SK-N-SH (cell line): ENCODE results near the gene AGXT. TPM values are rescaled to one million over a fixed set of nuclear protein-coding genes. Genes with fewer than 3 reads are reported as not detected.

Experiments
- CTCF ChIA-PET: fragments of 300-600, 350-600 bp; formaldehyde crosslinking; extraction: SDS; loops from one replicate; lab custom pipeline; 2021; lab: Yijun Ruan, JAX
- POLR2A ChIA-PET: fragments of 350-600 bp; sonication (Branson Sonifier 250); formaldehyde crosslinking; extraction: SDS; loops from one replicate; lab custom pipeline; 2020; ENCODE audit warnings: antibody characterized with exemption, inconsistent platforms; lab: Yijun Ruan, JAX
- DNase-seq: peaks from one replicate; pipeline ENCODE4 v3.0.0; 2012
- H2AFZ ChIP-seq: fragments of 200-600 bp; sonication (generic); 2 replicates; pipeline ENCODE4 v1.8.1; 2016; ENCODE audit warnings: antibody characterized with exemption, mild to moderate bottlenecking, low read depth
- H3F3A ChIP-seq: fragments of 200-600 bp; sonication (generic); replicated peaks from 2 replicates; pipeline ENCODE3; 2016; ENCODE audit warnings: antibody characterized with exemption, mild to moderate bottlenecking; ENCODE audit not compliant: insufficient read depth
- H3K27ac ChIP-seq, 2 experiments: fragments of 200-500 bp in 1 of 2; fragments of 200-600 bp in 1 of 2; sonication (Bioruptor generic) in 1 of 2; sonication (generic), shearing (Covaris generic) in 1 of 2; 2 replicates each; pipeline versions ENCODE4 v1.5.1 to v1.6.1; 2014 to 2016; ENCODE audit warnings: low read depth in 2 of 2, inconsistent platforms in 1 of 2, low read length in 1 of 2, mild to moderate bottlenecking in 1 of 2, mixed read lengths in 1 of 2
- H3K27me3 ChIP-seq: fragments of 200-600 bp; sonication (generic), shearing (Covaris generic); 2 replicates; pipeline ENCODE4 v1.6.1; 2016; ENCODE audit warnings: mixed run types; ENCODE audit not compliant: insufficient read depth
- H3K36me3 ChIP-seq, 2 experiments: fragments of 200-500 bp in 1 of 2; fragments of 200-600 bp in 1 of 2; sonication (Bioruptor generic) in 1 of 2; sonication (generic) in 1 of 2; replicated peaks in 1 of 2; 2 replicates each; pipeline versions ENCODE3 to v1.5.1; 2014 to 2016; ENCODE audit warnings: low read length in 1 of 2, mild to moderate bottlenecking in 1 of 2; ENCODE audit not compliant: insufficient read depth in 2 of 2, control insufficient read depth in 1 of 2
- H3K4me1 ChIP-seq, 2 experiments: fragments of 200-500 bp in 1 of 2; fragments of 200-600 bp in 1 of 2; sonication (Bioruptor generic) in 1 of 2; sonication (generic), shearing (Covaris generic) in 1 of 2; 2 replicates each; pipeline versions ENCODE4 v1.5.1 to v1.6.1; 2014 to 2016; ENCODE audit warnings: low read depth in 1 of 2, low read length in 1 of 2, mixed run types in 1 of 2; ENCODE audit not compliant: insufficient read depth in 2 of 2, control insufficient read depth in 1 of 2
- H3K4me2 ChIP-seq: fragments of 200-600 bp; sonication (generic), shearing (Covaris generic); 2 replicates; pipeline ENCODE4 v1.6.1; 2017; ENCODE audit warnings: mixed run types
- H3K4me3 ChIP-seq, 2 experiments: fragments of 200-500 bp in 1 of 2; fragments of 200-600 bp in 1 of 2; sonication (Bioruptor generic) in 1 of 2; sonication (generic), shearing (Covaris generic) in 1 of 2; 2 replicates each; pipeline versions ENCODE4 v1.5.1 to v1.8.1; 2014 to 2016; ENCODE audit warnings: low read depth in 2 of 2, inconsistent platforms in 1 of 2, low read length in 1 of 2, mild to moderate bottlenecking in 1 of 2, mixed read lengths in 1 of 2, moderate library complexity in 1 of 2
- H3K79me2 ChIP-seq: fragments of 200-600 bp; sonication (generic); 2 replicates; pipeline ENCODE4 v1.8.1; 2017; ENCODE audit warnings: mild to moderate bottlenecking; ENCODE audit not compliant: insufficient read depth
- H3K9ac ChIP-seq: fragments of 200-600 bp; sonication (generic); 2 replicates; pipeline ENCODE4 v1.6.1; 2017; ENCODE audit warnings: mixed run types
- H3K9me2 ChIP-seq: fragments of 200-600 bp; sonication (generic); 2 replicates; pipeline ENCODE4 v1.6.1; 2017; ENCODE audit warnings: mixed run types
- H3K9me3 ChIP-seq: fragments of 200-600 bp; sonication (generic); 2 replicates; pipeline ENCODE4 v1.6.1; 2017; ENCODE audit warnings: mixed run types, mild to moderate bottlenecking, moderate library complexity
- H4K20me1 ChIP-seq: fragments of 200-600 bp; sonication (generic); 2 replicates; pipeline ENCODE4 v1.6.1; 2017; ENCODE audit warnings: mild to moderate bottlenecking, mixed run types; ENCODE audit not compliant: insufficient read depth
- EP300 ChIP-seq, 2 experiments: IDR thresholded peaks; 2 replicates each; pipeline versions ENCODE4 v1.4.0 to v1.6.1; 2012; ENCODE audit warnings: borderline replicate concordance in 1 of 2, low read depth in 1 of 2, low read length in 1 of 2
- FOXJ3 ChIP-seq: sonication (generic); formaldehyde crosslinking; IDR thresholded peaks from 2 replicates; pipeline ENCODE4 v1.5.1; 2020; ENCODE audit warnings: mild to moderate bottlenecking, missing genetic modification reagents
- GATA2 ChIP-seq: sonication (generic); formaldehyde crosslinking; IDR thresholded peaks from 2 replicates; pipeline ENCODE4 v1.5.0; 2020; ENCODE audit warnings: mild to moderate bottlenecking, missing genetic modification reagents
- POLR2AphosphoS5 ChIP-seq: IDR thresholded peaks from 2 replicates; pipeline ENCODE4 v1.6.1; 2012; ENCODE audit warnings: low read depth, low read length
- RAD21 ChIP-seq: IDR thresholded peaks from 2 replicates; pipeline ENCODE4 v1.6.1; 2012; ENCODE audit warnings: mild to moderate bottlenecking, low read length
- RCOR1 ChIP-seq: fragments of 150-350 bp; IDR thresholded peaks from 2 replicates; pipeline ENCODE4 v1.6.1; 2017; ENCODE audit warnings: antibody characterized with exemption, low read length
- RXRA ChIP-seq: IDR thresholded peaks from 2 replicates; pipeline ENCODE4 v1.4.0; 2012; ENCODE audit warnings: low read depth, mild to moderate bottlenecking, borderline replicate concordance
- TCF12 ChIP-seq: IDR thresholded peaks from 2 replicates; pipeline ENCODE4 v1.4.0; 2012
- YY1 ChIP-seq: IDR thresholded peaks from 2 replicates; pipeline ENCODE4 v1.4.0; 2012; ENCODE audit warnings: low read depth, mild to moderate bottlenecking
- whole genome bisulfite sequencing: methylation state at CpG from one replicate; pipeline ENCODE4 v1.1.6; 2017; ENCODE audit warnings: low lambda C conversion rate; 5-methylcytosine and 5-hydroxymethylcytosine counted together
- polyA plus RNA-seq, 3 experiments: library from polyadenylated mRNA; depleted of rRNA; stranded (reverse); fragments of >200 nt; gene quantifications; 2 replicates each; pipeline ENCODE4 v1.2.3, GENCODE V29; 2012
- TF ChIP-seq, protein P1 (sequence below): IDR thresholded peaks from 2 replicates; pipeline ENCODE4; 2012
- TF ChIP-seq, protein P2 (sequence below): fragments of 150-350 bp; IDR thresholded peaks from 2 replicates; pipeline ENCODE4 v1.6.1; 2017; ENCODE audit warnings: antibody characterized with exemption, low read length, low read depth, borderline replicate concordance
- TF ChIP-seq, protein P3 (sequence below): IDR thresholded peaks from 2 replicates; pipeline ENCODE4 v1.4.0; 2012; ENCODE audit warnings: low read depth
- TF ChIP-seq, protein P4 (sequence below): IDR thresholded peaks from 2 replicates; pipeline ENCODE4 v1.4.0; 2012; ENCODE audit warnings: low read depth, borderline replicate concordance
- TF ChIP-seq, protein P5 (sequence below): IDR thresholded peaks from 2 replicates; pipeline ENCODE4 v1.6.1; 2012; ENCODE audit warnings: mild to moderate bottlenecking, low read depth, low read length, moderate library complexity

Gene AGXT
- polyA plus RNA-seq, 1 of the 3 experiments (the other 2 are of a cell fraction) = not detected

DNA sequence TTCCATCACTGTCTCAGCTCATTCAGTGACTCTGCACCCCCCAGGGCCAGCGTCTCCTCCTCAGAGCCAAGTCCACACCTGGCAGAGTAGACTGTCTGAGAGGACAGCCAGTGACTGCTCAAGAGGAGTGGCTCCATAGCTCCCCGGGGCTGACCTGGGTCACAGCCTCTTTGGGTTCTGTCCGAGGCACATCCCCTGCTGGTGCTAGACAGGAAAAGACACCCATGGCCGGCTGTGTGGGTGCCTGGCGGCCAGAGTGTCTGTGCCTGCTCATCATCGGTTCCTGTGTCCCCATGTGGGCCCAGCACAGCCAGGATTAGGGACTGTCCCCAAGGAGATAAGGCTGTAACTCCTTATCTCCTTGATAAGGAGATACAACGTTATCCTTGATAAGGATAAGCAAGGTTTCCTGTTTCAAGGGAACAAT is 34.0 kb downstream of the AGXT start:
- Histone ChIP-seq H2AFZ (no peak overlapping the region), H3K36me3 (no peaks in the 10 kb centered on the region), H3K9me2 (no peaks in the 10 kb centered on the region), H3K79me2 (no peaks in the 10 kb centered on the region), H3K9me3 (no peaks in the 10 kb centered on the region), H3K4me2 (no peak overlapping the region), H3F3A (no peaks in the 10 kb centered on the region), H3K9ac (no peak overlapping the region), H3K27me3 (peaks cover 5% of the 10 kb centered on the region; the same call in 1 of the 2 replicates), H3K27ac (peak overlapping the region in 1 of 2 experiments; percentile 4; a peak in 2 of 4 replicates), H3K4me1 (peaks cover 0 to 64% of the 10 kb centered on the region in 2 experiments; a peak in 1 of 4 replicates), H3K4me3 (no peak overlapping the region), H4K20me1 (no peaks in the 10 kb centered on the region)
- DNase-seq = peak; percentile 80
- TF ChIP-seq, protein P1, sequence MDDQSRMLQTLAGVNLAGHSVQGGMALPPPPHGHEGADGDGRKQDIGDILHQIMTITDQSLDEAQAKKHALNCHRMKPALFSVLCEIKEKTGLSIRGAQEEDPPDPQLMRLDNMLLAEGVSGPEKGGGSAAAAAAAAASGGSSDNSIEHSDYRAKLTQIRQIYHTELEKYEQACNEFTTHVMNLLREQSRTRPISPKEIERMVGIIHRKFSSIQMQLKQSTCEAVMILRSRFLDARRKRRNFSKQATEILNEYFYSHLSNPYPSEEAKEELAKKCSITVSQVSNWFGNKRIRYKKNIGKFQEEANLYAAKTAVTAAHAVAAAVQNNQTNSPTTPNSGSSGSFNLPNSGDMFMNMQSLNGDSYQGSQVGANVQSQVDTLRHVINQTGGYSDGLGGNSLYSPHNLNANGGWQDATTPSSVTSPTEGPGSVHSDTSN = no peak
- TF ChIP-seq FOXJ3 (CRISPR knock-in tag) = peak; percentile 67; the same call in 1 of the 2 replicates
- TF ChIP-seq GATA2 (CRISPR knock-in tag) = peak; percentile 89; the same call in 1 of the 2 replicates
- TF ChIP-seq RCOR1 = no peak
- TF ChIP-seq, protein P2, sequence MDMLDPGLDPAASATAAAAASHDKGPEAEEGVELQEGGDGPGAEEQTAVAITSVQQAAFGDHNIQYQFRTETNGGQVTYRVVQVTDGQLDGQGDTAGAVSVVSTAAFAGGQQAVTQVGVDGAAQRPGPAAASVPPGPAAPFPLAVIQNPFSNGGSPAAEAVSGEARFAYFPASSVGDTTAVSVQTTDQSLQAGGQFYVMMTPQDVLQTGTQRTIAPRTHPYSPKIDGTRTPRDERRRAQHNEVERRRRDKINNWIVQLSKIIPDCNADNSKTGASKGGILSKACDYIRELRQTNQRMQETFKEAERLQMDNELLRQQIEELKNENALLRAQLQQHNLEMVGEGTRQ = no peak
- TF ChIP-seq RXRA = no peak
- peak in 1 of 2 experiments; percentile 26; a peak in 1 of 4 replicates for TF ChIP-seq EP300 (IDR thresholded peaks at IDR 0.05; ENCODE audit: borderline replicate concordance in 1 of 2, low read depth in 1 of 2, low read length in 1 of 2)
- TF ChIP-seq RAD21 = no peak
- 10% methylated on average over 4 of the region's 7 CpGs for WGBS
- CTCF ChIA-PET = interaction anchor here (0.6 to 2.8 kb wide), 9 partner anchors 9 to 81 kb away, joined by 3 to 13 read pairs (median 3); no protein-coding TSS in a partner anchor
- POLR2A ChIA-PET = no interaction called here

DNA sequence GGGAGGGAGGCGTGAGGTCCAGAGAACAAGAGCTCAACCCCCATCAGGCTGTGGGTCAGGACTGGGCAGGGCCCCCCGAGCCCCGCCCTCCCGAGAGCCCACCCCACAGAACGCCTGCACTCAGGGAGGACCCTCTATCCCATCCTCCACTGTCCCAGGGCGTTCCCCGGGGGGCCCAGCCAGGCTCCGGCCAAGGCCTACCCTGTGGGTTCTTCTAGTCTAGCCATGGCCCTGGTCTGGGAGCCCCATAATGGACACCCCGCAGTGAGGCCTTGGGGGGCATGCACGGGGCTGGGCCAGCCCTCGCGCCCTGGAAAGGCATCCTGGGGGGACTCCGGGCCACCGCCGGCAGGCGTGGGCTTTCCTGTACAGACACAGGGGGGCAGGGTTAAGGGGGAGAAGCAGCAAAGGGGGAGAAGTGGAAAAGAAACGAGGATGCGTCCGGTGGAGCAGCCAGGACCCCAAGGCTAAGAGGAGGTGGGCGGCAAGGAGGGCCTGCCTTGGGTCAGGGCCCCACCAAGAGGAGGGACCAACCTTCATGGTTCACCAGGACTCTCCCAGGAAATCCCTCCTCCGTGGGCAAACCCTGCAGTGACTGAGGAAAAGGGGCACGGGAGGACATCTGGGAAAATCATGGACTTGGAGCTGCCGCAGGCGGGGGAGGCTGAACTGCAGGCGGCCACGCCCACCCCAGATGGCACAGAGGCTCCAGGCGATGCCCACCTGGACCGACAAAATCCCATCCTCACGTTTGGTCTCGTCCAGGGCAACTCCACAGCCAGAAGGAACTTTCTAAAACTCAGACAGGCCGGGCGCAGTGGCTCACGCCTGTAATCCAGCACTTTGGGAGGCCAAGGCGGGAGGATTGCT is 34.8 kb downstream of the AGXT start:
- TF ChIP-seq, protein P3, sequence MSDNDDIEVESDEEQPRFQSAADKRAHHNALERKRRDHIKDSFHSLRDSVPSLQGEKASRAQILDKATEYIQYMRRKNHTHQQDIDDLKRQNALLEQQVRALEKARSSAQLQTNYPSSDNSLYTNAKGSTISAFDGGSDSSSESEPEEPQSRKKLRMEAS = no peak
- TF ChIP-seq YY1 (no peak), POLR2AphosphoS5 (no peak), GATA2 (CRISPR knock-in tag) (no peak), TCF12 (no peak), FOXJ3 (CRISPR knock-in tag) (no peak)
- TF ChIP-seq, protein P4, sequence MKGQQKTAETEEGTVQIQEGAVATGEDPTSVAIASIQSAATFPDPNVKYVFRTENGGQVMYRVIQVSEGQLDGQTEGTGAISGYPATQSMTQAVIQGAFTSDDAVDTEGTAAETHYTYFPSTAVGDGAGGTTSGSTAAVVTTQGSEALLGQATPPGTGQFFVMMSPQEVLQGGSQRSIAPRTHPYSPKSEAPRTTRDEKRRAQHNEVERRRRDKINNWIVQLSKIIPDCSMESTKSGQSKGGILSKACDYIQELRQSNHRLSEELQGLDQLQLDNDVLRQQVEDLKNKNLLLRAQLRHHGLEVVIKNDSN = no peak
- TF ChIP-seq, protein P5, sequence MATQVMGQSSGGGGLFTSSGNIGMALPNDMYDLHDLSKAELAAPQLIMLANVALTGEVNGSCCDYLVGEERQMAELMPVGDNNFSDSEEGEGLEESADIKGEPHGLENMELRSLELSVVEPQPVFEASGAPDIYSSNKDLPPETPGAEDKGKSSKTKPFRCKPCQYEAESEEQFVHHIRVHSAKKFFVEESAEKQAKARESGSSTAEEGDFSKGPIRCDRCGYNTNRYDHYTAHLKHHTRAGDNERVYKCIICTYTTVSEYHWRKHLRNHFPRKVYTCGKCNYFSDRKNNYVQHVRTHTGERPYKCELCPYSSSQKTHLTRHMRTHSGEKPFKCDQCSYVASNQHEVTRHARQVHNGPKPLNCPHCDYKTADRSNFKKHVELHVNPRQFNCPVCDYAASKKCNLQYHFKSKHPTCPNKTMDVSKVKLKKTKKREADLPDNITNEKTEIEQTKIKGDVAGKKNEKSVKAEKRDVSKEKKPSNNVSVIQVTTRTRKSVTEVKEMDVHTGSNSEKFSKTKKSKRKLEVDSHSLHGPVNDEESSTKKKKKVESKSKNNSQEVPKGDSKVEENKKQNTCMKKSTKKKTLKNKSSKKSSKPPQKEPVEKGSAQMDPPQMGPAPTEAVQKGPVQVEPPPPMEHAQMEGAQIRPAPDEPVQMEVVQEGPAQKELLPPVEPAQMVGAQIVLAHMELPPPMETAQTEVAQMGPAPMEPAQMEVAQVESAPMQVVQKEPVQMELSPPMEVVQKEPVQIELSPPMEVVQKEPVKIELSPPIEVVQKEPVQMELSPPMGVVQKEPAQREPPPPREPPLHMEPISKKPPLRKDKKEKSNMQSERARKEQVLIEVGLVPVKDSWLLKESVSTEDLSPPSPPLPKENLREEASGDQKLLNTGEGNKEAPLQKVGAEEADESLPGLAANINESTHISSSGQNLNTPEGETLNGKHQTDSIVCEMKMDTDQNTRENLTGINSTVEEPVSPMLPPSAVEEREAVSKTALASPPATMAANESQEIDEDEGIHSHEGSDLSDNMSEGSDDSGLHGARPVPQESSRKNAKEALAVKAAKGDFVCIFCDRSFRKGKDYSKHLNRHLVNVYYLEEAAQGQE = no peak
- TF ChIP-seq, all 33 proteins: peak for 0
- Histone ChIP-seq H3K27me3 (peaks cover 5% of the 10 kb centered on the region; the same call in 1 of the 2 replicates), H3K36me3 (no peaks in the 10 kb centered on the region), H3K27ac (peak overlapping the region in 1 of 2 experiments; percentile 4; a peak in 1 of 4 replicates), H3F3A (no peaks in the 10 kb centered on the region), H3K9me2 (no peaks in the 10 kb centered on the region), H3K9me3 (no peaks in the 10 kb centered on the region), H4K20me1 (no peaks in the 10 kb centered on the region), H3K4me1 (peaks cover 0 to 59% of the 10 kb centered on the region in 2 experiments; a peak in 1 of 4 replicates), H3K9ac (no peak overlapping the region), H3K4me2 (no peak overlapping the region), H2AFZ (no peak overlapping the region), H3K79me2 (no peaks in the 10 kb centered on the region), H3K4me3 (no peak overlapping the region)
- WGBS = 68% methylated on average over 25 of the region's 34 CpGs
- ChIA-PET CTCF (interaction anchor here (1.0 to 2.8 kb wide), 3 partner anchors 10 to 262 kb away, joined by 3 to 13 read pairs (median 3); no protein-coding TSS in a partner anchor), POLR2A (no interaction called here)
- no peak for DNase-seq
